A673 (cell line): ENCODE data around the gene GFY.

ENCODE experiments used
- CTCF ChIP-seq: fragments of 300-800, 200-600 bp; sonication (generic); conservative IDR thresholded peaks from 2 replicates; pipeline ENCODE4 v1.5.1; 2017; ENCODE audit warnings: low read depth, mild to moderate bottlenecking, antibody characterized with exemption, low read length, moderate library complexity, mixed read lengths
- EZH2 ChIP-seq: fragments of 200-600 bp; sonication (generic); IDR thresholded peaks from 2 replicates; pipeline ENCODE4 v1.6.1; 2017; ENCODE audit warnings: borderline replicate concordance, low read depth, mild to moderate bottlenecking, mixed read lengths, antibody characterized with exemption, low read length; ENCODE audit not compliant: poor library complexity, severe bottlenecking

- TF ChIP-seq CTCF: no peak
- no peak for TF ChIP-seq EZH2
These were observed 42.5 kb upstream of the GFY start for GRCh38 chr19:49382639-49383038.
